Caco-2 (cell line): ENCODE results near the gene ZNF599. TPM values are rescaled to one million over a fixed set of nuclear protein-coding genes. Genes with fewer than 3 reads are reported as not detected.

Experiments used
- BruUV-seq: library from RNA; stranded (reverse); fragments of 400-500 nt; replicated peaks from 2 replicates; lab custom pipeline; 2021; lab: Mats Ljungman, UMichigan
- CTCF ChIA-PET: fragments of 300-600 bp; sonication (Branson Sonifier 250); formaldehyde crosslinking; loops from one replicate; lab custom pipeline; 2022; ENCODE audit warnings: antibody characterized with exemption; lab: Charles Lee
- POLR2A ChIA-PET: fragments of 300-600 bp; sonication (Branson Sonifier 250); formaldehyde crosslinking; loops from one replicate; lab custom pipeline; 2022; ENCODE audit warnings: antibody characterized with exemption; lab: Charles Lee
- DNase-seq, 2 experiments: peaks; one replicate each; pipeline versions ENCODE4 v3.0.0 to v3.0.0-alpha.2; 2020 to 2022
- H3K27me3 ChIP-seq: replicated peaks from 2 replicates; pipeline ENCODE4 v1.6.0; 2011; ENCODE audit warnings: low read length; ENCODE audit not compliant: control insufficient read depth, insufficient read depth
- H3K36me3 ChIP-seq: 2 replicates; pipeline ENCODE4 v1.5.1; 2011; ENCODE audit warnings: low read length; ENCODE audit not compliant: control insufficient read depth, insufficient read depth
- H3K4me1 ChIP-seq: fragments of 250-450 bp; sonication (Bioruptor Pico); 2 replicates; pipeline ENCODE4 v1.5.1; 2020; ENCODE audit warnings: mild to moderate bottlenecking
- H3K4me3 ChIP-seq: 2 replicates; pipeline ENCODE4 v1.5.1; 2011; ENCODE audit warnings: low read depth, mild to moderate bottlenecking, control low read depth, low read length
- H3K9me3 ChIP-seq: fragments of 250-450 bp; sonication (Bioruptor Pico); 2 replicates; pipeline ENCODE4 v1.5.1; 2020; ENCODE audit warnings: mild to moderate bottlenecking, moderate library complexity
- H3K27ac Mint-ChIP-seq: one replicate; pipeline ENCODE4 v1.8.0; 2022; ENCODE audit warnings: mixed read lengths; ENCODE audit not compliant: unreplicated experiment
- H3K27me3 Mint-ChIP-seq: one replicate; pipeline ENCODE4 v1.8.0; 2022; ENCODE audit warnings: mixed read lengths; ENCODE audit not compliant: insufficient read depth, unreplicated experiment
- H3K36me3 Mint-ChIP-seq: one replicate; pipeline ENCODE4 v1.8.0; 2022; ENCODE audit warnings: mild to moderate bottlenecking, mixed read lengths; ENCODE audit not compliant: insufficient read depth, unreplicated experiment
- H3K4me1 Mint-ChIP-seq: one replicate; pipeline ENCODE4 v1.8.0; 2022; ENCODE audit warnings: low read depth, mixed read lengths; ENCODE audit not compliant: unreplicated experiment
- H3K4me3 Mint-ChIP-seq: one replicate; pipeline ENCODE4 v1.8.0; 2022; ENCODE audit warnings: mild to moderate bottlenecking, moderate library complexity, mixed read lengths; ENCODE audit not compliant: unreplicated experiment
- H3K9me3 Mint-ChIP-seq: one replicate; pipeline ENCODE4 v1.8.0; 2022; ENCODE audit warnings: mixed read lengths; ENCODE audit not compliant: unreplicated experiment
- CTCF ChIP-seq, 2 experiments: fragments of 200-600 bp in 1 of 2; IDR thresholded peaks; 1 replicate in 1 of 2; 2 replicates in 1 of 2; pipeline versions ENCODE4 v1.5.1 to v1.8.0; 2011 to 2022; ENCODE audit warnings: antibody characterized with exemption in 1 of 2, control low read depth in 1 of 2, inconsistent platforms in 1 of 2, low read depth in 1 of 2, low read length in 1 of 2, mild to moderate bottlenecking in 1 of 2, moderate library complexity in 1 of 2; ENCODE audit not compliant: insufficient read depth in 1 of 2, severe bottlenecking in 1 of 2, unreplicated experiment in 1 of 2
- intact Hi-C: fragments of 100-400 bp; cut with micrococcal nuclease; formaldehyde crosslinking; loops from one replicate; pipeline ENCODE4 v1.10.0; 2022; ENCODE audit not compliant: unreplicated experiment
- total RNA-seq: library from RNA; stranded (reverse); gene quantifications from 2 replicates; pipeline ENCODE4 v1.2.3, GENCODE V29; 2022

ZNF599 gene
- total RNA-seq, 1 experiment from 2014 or later: 5.0 TPM

GRCh38 chr19:34732612-34733211, 40.3 kb downstream of the ZNF599 start:
- peaks cover 9% of the 10 kb centered on the region for H3K4me1 ChIP-seq
- Mint-ChIP-seq H3K36me3 (peaks cover 19% of the 10 kb centered on the region), H3K4me1 (peaks cover 10% of the 10 kb centered on the region), H3K9me3 (peaks cover 9% of the 10 kb centered on the region), H3K27me3 (no peaks in the 10 kb centered on the region), H3K27ac (no peak overlapping the region), H3K4me3 (peak overlapping the region; percentile 72)
- H3K27me3 ChIP-seq: no peaks in the 10 kb centered on the region
- TF ChIP-seq CTCF (IDR thresholded peaks at IDR 0.05; ENCODE audit: insufficient read depth in 1 of 2, low read depth in 1 of 2, low read length in 1 of 2, severe bottlenecking in 1 of 2, unreplicated experiment in 1 of 2): no peak
- no peak for DNase-seq
- intact Hi-C loops: loop anchor here (1.0 kb wide), 1 partner anchor 55 kb away; the partner anchor contains the start of genes SCGB2B2 and ZNF302
- no TSS peak for BruUV-seq
- CTCF ChIA-PET: interaction anchor here (0.6 kb wide), 2 partner anchors 168 to 954 kb away, joined by 4 to 5 read pairs; no protein-coding TSS in a partner anchor
- peak overlapping the region; percentile 62 for H3K4me3 ChIP-seq
- no peaks in the 10 kb centered on the region for H3K36me3 ChIP-seq
- POLR2A ChIA-PET: interaction anchor here (0.9 to 1.6 kb wide), 2 partner anchors 55 to 194 kb away, joined by 5 to 7 read pairs; partner anchors contain the start of genes SCGB2B2, ZNF30 and ZNF302
- H3K9me3 ChIP-seq: 0 out of 2 replicates have a peak, but pooled peaks cover 4% of the 10 kb centered on the region

GRCh38 chr19:34731964-34732363, 41.1 kb downstream of the ZNF599 start:
- BruUV-seq: no TSS peak
- peaks cover 12% of the 10 kb centered on the region for H3K4me1 ChIP-seq
- H3K36me3 Mint-ChIP-seq: peaks cover 19% of the 10 kb centered on the region
- intact Hi-C loops: no loop called here
- CTCF ChIA-PET: no interaction called here
- H3K9me3 ChIP-seq: 0 out of 2 replicates have a peak, but pooled peaks cover 1% of the 10 kb centered on the region
- POLR2A ChIA-PET: no interaction called here
- H3K27me3 Mint-ChIP-seq: no peaks in the 10 kb centered on the region
- H3K4me1 Mint-ChIP-seq: peaks cover 10% of the 10 kb centered on the region
- no peaks in the 10 kb centered on the region for H3K36me3 ChIP-seq
- TF ChIP-seq CTCF (IDR thresholded peaks at IDR 0.05; ENCODE audit: insufficient read depth in 1 of 2, low read depth in 1 of 2, low read length in 1 of 2, severe bottlenecking in 1 of 2, unreplicated experiment in 1 of 2): no peak
- H3K4me3 ChIP-seq: no peak overlapping the region
- no peak overlapping the region for H3K27ac Mint-ChIP-seq
- no peaks in the 10 kb centered on the region for H3K27me3 ChIP-seq
- DNase-seq: no peak
- no peak overlapping the region for H3K4me3 Mint-ChIP-seq
- peaks cover 9% of the 10 kb centered on the region for H3K9me3 Mint-ChIP-seq

GRCh38 chr19:34731019-34731829, 41.8 kb downstream of the ZNF599 start:
- Histone ChIP-seq H3K36me3 (no peaks in the 10 kb centered on the region), H3K9me3 (no peaks in the 10 kb centered on the region), H3K27me3 (no peaks in the 10 kb centered on the region), H3K4me1 (peaks cover 12% of the 10 kb centered on the region), H3K4me3 (no peak overlapping the region)
- peaks cover 19% of the 10 kb centered on the region for H3K36me3 Mint-ChIP-seq
- peaks cover 4% of the 10 kb centered on the region for H3K27me3 Mint-ChIP-seq
- POLR2A ChIA-PET: no interaction called here
- no peak for TF ChIP-seq CTCF (IDR thresholded peaks at IDR 0.05; ENCODE audit: insufficient read depth in 1 of 2, low read depth in 1 of 2, low read length in 1 of 2, severe bottlenecking in 1 of 2, unreplicated experiment in 1 of 2)
- H3K9me3 Mint-ChIP-seq: peaks cover 9% of the 10 kb centered on the region
- H3K4me3 Mint-ChIP-seq: no peak overlapping the region
- intact Hi-C loops: no loop called here
- BruUV-seq: no TSS peak
- DNase-seq: no peak
- no peak overlapping the region for H3K27ac Mint-ChIP-seq
- CTCF ChIA-PET: no interaction called here
- peaks cover 10% of the 10 kb centered on the region for H3K4me1 Mint-ChIP-seq
